WTC11 (cell line): ENCODE measurements around the gene PDE1C. TPM values are rescaled to one million over a fixed set of nuclear protein-coding genes. Genes with fewer than 3 reads are reported as not detected.

Experiments used
- E2F5 ChIP-seq: sonication (generic); formaldehyde crosslinking; IDR thresholded peaks from 2 replicates; pipeline ENCODE4 v1.8.1; 2022; ENCODE audit warnings: mild to moderate bottlenecking, moderate library complexity, missing genetic modification reagents
- NFE2L1 ChIP-seq: sonication (generic); formaldehyde crosslinking; IDR thresholded peaks from 2 replicates; pipeline ENCODE4 v1.8.1; 2023; ENCODE audit warnings: missing genetic modification reagents
- TCF7 ChIP-seq: sonication (generic); formaldehyde crosslinking; IDR thresholded peaks from 2 replicates; pipeline ENCODE4 v1.8.0; 2022; ENCODE audit warnings: mild to moderate bottlenecking, low read depth, missing genetic modification reagents, moderate library complexity
- TEAD4 ChIP-seq: sonication (generic); formaldehyde crosslinking; IDR thresholded peaks from 2 replicates; pipeline ENCODE4 v1.8.0; 2022; ENCODE audit warnings: mild to moderate bottlenecking, missing genetic modification reagents
- ZNF219 ChIP-seq: sonication (generic); formaldehyde crosslinking; IDR thresholded peaks from 2 replicates; pipeline ENCODE4 v1.8.0; 2023; ENCODE audit warnings: missing genetic modification reagents, mild to moderate bottlenecking, borderline replicate concordance
- total RNA-seq: library from RNA; stranded (reverse); gene quantifications from 3 replicates; pipeline ENCODE4 v1.2.3, GENCODE V29; 2021
- TF ChIP-seq, protein P1 (sequence below): fragments of 250-450 bp; sonication (Bioruptor Pico); IDR thresholded peaks from 2 replicates; pipeline ENCODE4 v1.9.0; 2021; ENCODE audit warnings: mild to moderate bottlenecking
- TF ChIP-seq, protein P2 (sequence below): sonication (generic); formaldehyde crosslinking; IDR thresholded peaks from 2 replicates; pipeline ENCODE4 v1.8.1; 2023; ENCODE audit warnings: mild to moderate bottlenecking, moderate library complexity, missing genetic modification reagents

PDE1C gene
- total RNA-seq, 1 experiment from 2014 or later = 0.55 TPM

GRCh38 chr7:31702354-31702753 is 367.9 kb downstream of the PDE1C start (continued):
- TF ChIP-seq, protein P1, sequence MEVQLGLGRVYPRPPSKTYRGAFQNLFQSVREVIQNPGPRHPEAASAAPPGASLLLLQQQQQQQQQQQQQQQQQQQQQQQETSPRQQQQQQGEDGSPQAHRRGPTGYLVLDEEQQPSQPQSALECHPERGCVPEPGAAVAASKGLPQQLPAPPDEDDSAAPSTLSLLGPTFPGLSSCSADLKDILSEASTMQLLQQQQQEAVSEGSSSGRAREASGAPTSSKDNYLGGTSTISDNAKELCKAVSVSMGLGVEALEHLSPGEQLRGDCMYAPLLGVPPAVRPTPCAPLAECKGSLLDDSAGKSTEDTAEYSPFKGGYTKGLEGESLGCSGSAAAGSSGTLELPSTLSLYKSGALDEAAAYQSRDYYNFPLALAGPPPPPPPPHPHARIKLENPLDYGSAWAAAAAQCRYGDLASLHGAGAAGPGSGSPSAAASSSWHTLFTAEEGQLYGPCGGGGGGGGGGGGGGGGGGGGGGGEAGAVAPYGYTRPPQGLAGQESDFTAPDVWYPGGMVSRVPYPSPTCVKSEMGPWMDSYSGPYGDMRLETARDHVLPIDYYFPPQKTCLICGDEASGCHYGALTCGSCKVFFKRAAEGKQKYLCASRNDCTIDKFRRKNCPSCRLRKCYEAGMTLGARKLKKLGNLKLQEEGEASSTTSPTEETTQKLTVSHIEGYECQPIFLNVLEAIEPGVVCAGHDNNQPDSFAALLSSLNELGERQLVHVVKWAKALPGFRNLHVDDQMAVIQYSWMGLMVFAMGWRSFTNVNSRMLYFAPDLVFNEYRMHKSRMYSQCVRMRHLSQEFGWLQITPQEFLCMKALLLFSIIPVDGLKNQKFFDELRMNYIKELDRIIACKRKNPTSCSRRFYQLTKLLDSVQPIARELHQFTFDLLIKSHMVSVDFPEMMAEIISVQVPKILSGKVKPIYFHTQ = no peak
- TF ChIP-seq NFE2L1 (CRISPR knock-in tag) (no peak), ZNF219 (no peak), TCF7 (no peak), E2F5 (no peak), TEAD4 (CRISPR knock-in tag) (no peak)
- TF ChIP-seq, protein P2, sequence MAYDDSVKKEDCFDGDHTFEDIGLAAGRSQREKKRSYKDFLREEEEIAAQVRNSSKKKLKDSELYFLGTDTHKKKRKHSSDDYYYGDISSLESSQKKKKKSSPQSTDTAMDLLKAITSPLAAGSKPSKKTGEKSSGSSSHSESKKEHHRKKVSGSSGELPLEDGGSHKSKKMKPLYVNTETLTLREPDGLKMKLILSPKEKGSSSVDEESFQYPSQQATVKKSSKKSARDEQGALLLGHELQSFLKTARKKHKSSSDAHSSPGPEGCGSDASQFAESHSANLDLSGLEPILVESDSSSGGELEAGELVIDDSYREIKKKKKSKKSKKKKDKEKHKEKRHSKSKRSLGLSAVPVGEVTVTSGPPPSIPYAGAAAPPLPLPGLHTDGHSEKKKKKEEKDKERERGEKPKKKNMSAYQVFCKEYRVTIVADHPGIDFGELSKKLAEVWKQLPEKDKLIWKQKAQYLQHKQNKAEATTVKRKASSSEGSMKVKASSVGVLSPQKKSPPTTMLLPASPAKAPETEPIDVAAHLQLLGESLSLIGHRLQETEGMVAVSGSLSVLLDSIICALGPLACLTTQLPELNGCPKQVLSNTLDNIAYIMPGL = no peak
